Activated naive CD4-positive, alpha-beta T cell treated with anti-CD3 and anti-CD28 coated beads, Interleukin-2, amount 10 ng/mL, durations not matched to agents 5 hours and 36 hours (primary cell): ENCODE data around the gene PGLYRP3. TPM values are rescaled to one million over a fixed set of nuclear protein-coding genes. Genes with fewer than 3 reads are reported as not detected.

ENCODE experiments used
- total RNA-seq, 2 experiments: library from RNA; stranded (reverse); gene quantifications; one replicate each; pipeline ENCODE4 v1.2.3, GENCODE V29; 2021

Gene PGLYRP3, protein sequence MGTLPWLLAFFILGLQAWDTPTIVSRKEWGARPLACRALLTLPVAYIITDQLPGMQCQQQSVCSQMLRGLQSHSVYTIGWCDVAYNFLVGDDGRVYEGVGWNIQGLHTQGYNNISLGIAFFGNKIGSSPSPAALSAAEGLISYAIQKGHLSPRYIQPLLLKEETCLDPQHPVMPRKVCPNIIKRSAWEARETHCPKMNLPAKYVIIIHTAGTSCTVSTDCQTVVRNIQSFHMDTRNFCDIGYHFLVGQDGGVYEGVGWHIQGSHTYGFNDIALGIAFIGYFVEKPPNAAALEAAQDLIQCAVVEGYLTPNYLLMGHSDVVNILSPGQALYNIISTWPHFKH
- not detected for total RNA-seq

GRCh38 chr1:153312570-153313186 is at the start of gene PGLYRP3:
Gene PGLYRP3, minus strand, starts transcription at chr1:153312952. Its CDS starts 2,287 bp downstream, at chr1:153310665.

GRCh38 chr1:153357853-153358690 is 45.3 kb upstream of the PGLYRP3 start, which contains the start of gene S100A9:
Gene S100A9, plus strand, starts transcription at chr1:153357854. Its CDS starts 430 bp downstream, at chr1:153358284.

GRCh38 chr1:153348511-153349362 is 36.0 kb upstream of the PGLYRP3 start, which contains the start of gene PGLYRP4:
Gene PGLYRP4, minus strand, starts transcription at chr1:153348841. Its CDS starts 909 bp downstream, at chr1:153347932.

DNA sequence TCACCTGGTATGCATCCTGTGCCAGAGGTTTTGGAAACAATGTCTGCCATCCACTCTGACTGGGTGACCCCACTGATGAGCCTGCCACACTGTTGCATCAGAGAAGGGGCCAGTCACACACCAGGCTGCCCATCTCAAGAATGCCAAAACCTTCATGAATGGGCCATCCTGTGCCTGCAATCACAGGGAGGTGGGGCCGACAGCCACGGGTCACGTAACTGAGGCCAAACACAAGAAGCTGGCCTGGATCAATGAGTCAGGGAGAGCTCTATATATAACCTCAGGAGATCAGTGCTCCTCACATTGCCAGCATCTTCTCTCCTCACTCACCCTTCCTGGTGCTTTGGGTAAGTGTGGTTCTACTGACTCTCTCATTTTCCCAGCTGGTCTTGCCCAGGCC is 53.4 kb downstream of the PGLYRP3 start, which contains the start of gene LORICRIN:
LORICRIN (plus strand) TSS at position 301 of the 400 bp plus-strand sequence. CDS start 1,263 bp downstream, outside the sequence.

Other genes with a start within 250 kb of the PGLYRP3 start
- not detected for gene SPRR2B, start 241.3 kb downstream of the PGLYRP3 start, total RNA-seq
- not detected for gene SPRR2E, start 218.4 kb downstream of the PGLYRP3 start, total RNA-seq
- gene SPRR2F, start 199.4 kb downstream of the PGLYRP3 start, total RNA-seq, result not detected
- gene SPRR2G, start 162.1 kb downstream of the PGLYRP3 start, total RNA-seq, result not detected
- gene LELP1, start 109.5 kb downstream of the PGLYRP3 start, total RNA-seq, result not detected
- not detected for gene PRR9, start 95.4 kb downstream of the PGLYRP3 start, total RNA-seq
- not detected for gene LORICRIN, start 53.3 kb downstream of the PGLYRP3 start, total RNA-seq
- not detected for gene PGLYRP4, start 35.9 kb upstream of the PGLYRP3 start, total RNA-seq
- not detected for gene S100A9, start 44.9 kb upstream of the PGLYRP3 start, total RNA-seq
- gene S100A12, start 62.7 kb upstream of the PGLYRP3 start, total RNA-seq, result not detected
- not detected for gene S100A8, start 78.1 kb upstream of the PGLYRP3 start, total RNA-seq
- gene S100A7A, start 103.6 kb upstream of the PGLYRP3 start, total RNA-seq, result not detected
- not detected for gene S100A7, start 147.7 kb upstream of the PGLYRP3 start, total RNA-seq
- gene S100A6, start 223.0 kb upstream of the PGLYRP3 start, total RNA-seq, result 100 to 1,000 TPM; 451 to 469 TPM
- gene S100A5, start 228.0 kb upstream of the PGLYRP3 start, total RNA-seq, result 1 to 10 TPM; 3.8 to 4.6 TPM
- 100 to 1,000 TPM; 603 to 650 TPM for gene S100A4, start 232.9 kb upstream of the PGLYRP3 start, total RNA-seq
- gene S100A3, start 236.3 kb upstream of the PGLYRP3 start, total RNA-seq, result not detected